GM21529 (cell line): ENCODE measurements around the gene LIPM.
"Not testable (repeated sequence)": the region's sequence is repeated elsewhere in the genome, so short reads cannot be mapped to it uniquely, and the experiment has no call there.

Experiments
- ATAC-seq: cut with Tn5 transposase; IDR thresholded peaks from one replicate; pipeline ENCODE4 v1.9.1; 2021; ENCODE audit not compliant: unreplicated experiment

LIPM gene

DNA sequence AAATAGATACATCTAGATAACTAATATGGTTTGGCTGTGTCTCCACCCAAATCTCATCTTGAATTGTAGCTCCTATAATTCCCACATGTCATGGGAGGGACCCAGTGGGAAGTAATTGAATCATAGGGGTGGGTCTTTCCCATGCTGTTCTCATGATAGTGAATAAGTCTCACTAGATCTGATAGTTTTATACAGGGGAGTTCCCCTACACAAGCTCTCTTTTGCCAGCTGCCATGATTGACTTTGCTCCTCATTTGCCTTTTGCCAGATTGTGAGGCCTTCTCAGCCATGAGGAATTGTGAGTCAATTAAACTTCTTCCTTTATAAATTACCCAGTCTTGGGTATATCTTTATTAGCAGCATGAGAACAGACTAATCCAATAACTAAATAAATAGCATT, 35.1 kb downstream of the LIPM start:
- not testable (repeated sequence) for ATAC-seq

DNA sequence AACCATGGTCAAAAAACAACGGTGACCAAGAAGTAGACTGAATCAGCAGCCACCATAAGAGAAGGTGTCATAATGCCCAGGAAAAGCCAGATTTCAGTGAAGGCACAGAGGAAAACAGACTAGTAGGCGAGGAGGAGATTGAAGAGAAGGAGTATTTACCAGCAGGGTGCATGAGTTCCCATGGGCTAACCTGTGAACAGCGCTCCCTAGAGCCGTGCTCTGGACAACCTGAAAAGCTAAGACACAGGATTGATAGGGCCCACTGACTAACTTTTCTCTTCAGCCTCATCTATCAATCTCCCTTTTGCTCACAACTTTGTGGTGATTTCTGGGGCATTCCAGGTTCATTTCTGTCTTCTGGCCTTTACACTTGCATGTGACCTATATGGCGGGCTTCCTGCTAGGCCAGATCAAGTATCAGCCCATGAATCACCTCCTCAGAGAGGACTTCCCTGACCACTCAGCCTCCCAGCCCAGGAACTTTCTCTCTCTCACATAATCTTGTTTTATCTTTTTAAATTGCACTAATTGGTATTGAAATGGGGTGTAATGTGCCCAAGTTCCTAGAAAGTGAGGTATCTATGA, 36.3 kb downstream of the LIPM start:
- no peak for ATAC-seq

GRCh38 chr10:88840104-88840503, 37.6 kb downstream of the LIPM start:
- no peak for ATAC-seq

DNA sequence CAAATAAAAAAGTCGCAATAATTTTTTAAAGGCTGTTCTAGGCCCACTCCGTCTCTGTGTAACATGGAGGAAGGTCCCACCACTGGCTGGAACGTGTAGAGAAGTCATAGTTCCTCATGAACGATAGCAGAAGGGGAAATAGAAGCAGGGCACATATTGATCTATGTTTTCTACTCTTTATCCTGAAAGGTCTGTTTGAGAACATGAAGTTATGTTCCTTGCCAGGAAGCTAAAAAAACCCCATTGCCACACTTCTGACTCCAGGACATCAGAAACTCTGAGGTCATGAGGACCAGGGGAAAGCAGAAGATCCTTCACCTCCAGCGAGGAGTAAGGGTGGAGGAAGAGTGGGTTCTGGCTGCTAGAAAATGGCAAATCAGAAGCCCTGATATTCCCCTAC, 38.4 kb downstream of the LIPM start:
- ATAC-seq: no peak

GRCh38 chr10:88841316-88842111, 39.0 kb downstream of the LIPM start:
- ATAC-seq: no peak

DNA sequence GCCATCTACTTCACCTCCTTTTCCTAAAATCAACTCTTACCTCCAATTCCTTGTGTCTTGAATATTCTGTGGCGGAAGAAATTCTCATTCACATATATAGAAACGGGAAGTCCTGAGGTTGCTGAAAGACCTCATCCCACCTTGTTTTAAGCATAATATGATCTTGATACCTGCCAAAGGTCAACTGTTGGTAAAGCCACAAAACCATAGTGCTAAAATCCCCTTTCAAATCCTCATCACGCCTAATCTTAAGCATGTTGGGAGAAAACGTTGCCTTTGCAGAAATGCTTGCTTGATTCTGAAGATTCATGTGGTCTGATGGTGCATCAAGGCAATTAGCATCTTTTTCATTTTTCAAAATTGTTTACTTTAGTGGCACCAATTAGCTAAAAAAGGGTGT, 40.6 kb downstream of the LIPM start:
- ATAC-seq: no peak

GRCh38 chr10:88848499-88848898, 46.0 kb downstream of the LIPM start:
- no peak for ATAC-seq

DNA sequence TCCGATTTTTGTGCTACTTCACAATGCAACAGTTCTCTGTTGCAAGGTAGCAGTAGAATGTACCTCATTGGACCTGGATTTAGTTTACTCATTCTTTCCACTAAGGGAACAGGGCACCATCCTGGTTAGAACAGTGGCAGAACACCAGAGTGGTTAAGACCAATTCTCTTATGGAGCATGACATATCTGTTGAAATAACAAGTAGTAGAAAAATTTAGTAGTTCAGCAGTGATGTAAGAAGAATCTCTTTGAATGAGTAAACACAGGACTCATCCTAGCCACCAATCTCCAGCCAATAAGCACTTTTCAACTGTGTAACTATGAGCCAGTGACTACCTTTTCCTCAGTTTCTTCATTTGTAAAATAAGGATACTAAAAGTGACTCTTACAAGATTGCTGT, 46.7 kb downstream of the LIPM start:
- ATAC-seq: no peak

DNA sequence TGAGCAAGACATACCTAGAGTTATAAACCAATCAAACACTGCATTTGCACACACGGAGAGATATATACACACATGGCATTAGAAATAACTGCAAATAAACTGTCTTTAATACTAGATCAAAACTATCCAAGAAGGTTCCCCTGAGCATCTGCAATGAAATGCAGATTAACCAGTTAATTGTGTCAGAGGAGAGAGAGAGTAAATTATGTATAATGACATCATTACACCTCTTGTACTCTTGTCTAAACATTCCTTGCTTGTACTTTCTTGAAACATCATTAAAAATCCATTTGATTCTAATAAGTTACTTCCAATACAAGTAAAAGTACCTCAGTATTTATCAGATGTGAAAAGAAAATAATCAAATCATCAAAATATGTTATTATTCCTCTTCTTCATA, 48.2 kb downstream of the LIPM start:
- no peak for ATAC-seq

DNA sequence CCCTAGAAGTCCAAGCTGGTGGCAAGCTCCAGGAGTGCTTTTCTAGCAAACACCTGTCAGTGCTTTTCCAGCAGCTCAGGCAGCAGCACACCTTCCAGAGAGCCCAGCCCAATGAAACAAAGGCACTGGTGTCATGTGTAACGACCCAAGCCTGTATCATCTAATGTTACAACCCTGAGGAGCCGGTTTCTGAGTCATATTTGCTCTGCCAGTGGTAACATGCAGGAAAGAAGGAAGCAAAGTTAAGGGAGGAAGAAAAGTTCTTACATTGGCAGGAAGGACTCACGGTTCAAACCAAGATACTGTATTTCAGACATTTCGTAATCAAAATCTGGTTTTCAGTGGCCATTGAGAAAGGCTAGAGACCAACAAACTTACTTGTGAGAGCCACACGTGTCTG, 49.2 kb downstream of the LIPM start, which contains the start of gene ANKRD22:
Gene ANKRD22, minus strand, starts transcription at position 139 of the 400 bp plus-strand sequence. CDS start 237 bp downstream, outside the sequence.
- ATAC-seq: no peak

- ATAC-seq: no peak
These were observed 49.8 kb downstream of the LIPM start for GRCh38 chr10:88852327-88852726.

DNA sequence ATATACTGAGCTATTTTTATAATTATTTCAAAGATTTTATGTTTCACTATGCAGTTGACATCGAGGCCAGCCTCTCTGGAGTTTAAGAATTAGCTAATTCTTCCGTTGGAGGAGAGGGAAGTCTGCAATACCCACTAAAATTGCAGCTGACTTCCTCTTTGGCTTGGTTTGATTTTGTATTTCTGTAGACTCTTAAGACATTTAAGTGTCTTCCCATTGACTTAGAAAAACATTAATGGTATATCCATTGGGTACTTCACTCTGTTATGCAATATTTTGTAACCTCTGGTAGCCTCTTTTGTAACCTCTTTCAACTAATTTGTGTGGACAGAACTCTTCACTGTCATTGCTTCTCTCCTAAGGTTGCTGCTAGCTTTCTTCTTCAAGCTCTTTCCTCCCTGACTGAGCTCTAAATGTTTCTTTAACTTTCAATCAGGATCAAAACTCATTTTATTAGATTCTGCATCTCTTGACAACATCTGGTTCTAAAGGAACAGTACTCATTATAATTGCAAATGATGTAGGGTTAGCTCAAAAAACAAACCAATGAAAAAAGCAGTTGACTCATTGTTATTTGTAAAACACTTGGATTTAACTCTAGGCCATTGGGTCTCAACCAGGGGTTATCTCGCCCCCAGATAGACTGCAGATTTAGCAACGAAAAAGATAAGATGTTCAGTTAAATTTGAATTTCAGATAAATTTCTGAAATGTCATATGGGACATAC, 50.8 kb downstream of the LIPM start:
- no peak for ATAC-seq

DNA sequence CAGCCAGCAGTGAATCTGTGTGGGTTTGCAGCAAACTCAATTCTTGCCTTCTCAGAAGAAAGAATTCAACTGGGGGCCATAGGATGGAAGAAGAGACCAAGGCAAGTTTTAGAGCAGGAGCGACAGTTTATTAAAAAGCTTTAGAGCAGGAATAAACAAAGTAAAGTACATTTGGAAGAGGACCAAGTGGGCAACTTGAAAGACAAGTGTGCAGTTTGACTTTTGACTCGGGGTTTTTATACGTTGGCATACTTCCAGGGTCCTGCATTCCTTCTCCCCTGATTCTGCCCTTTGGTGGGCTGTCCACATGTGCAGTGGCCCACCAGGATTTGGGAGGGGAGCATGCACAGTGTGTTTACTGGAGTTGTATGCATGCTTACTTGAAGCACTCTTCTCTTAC, 52.2 kb downstream of the LIPM start:
- ATAC-seq: no peak

DNA sequence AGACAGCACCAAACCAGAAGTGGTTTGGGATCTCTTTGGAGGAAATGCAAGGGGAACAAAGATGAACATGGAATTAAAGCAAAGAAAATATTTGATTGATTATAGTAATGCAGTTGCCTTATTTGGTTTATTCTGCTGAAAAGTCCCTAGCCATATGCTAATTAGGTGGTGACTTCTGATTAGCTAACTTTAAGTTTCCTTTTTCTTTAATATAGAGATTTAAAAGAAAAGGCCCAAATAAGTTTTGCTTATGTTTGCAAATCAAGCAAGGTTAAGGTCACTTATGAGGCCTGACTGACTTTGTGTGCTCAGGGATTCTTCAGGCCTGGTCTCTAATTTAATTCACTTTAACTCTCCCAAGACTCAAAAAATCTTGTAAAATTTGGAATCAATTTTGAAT, 55.3 kb downstream of the LIPM start:
- ATAC-seq: no peak

- no peak for ATAC-seq
These were observed 56.0 kb downstream of the LIPM start for GRCh38 chr10:88858491-88858890.

GRCh38 chr10:88861036-88861435, 58.5 kb downstream of the LIPM start:
- no peak for ATAC-seq

GRCh38 chr10:88865281-88865876, 62.8 kb downstream of the LIPM start:
- no peak for ATAC-seq

- no peak for ATAC-seq
These were observed 63.9 kb downstream of the LIPM start for GRCh38 chr10:88866454-88866853.

GRCh38 chr10:88870089-88870488, 67.6 kb downstream of the LIPM start:
- ATAC-seq: no peak
